IMR-90 (cell line): ENCODE results near the gene FARS2. TPM values are rescaled to one million over a fixed set of nuclear protein-coding genes. Genes with fewer than 3 reads are reported as not detected.

Experiments
- ATAC-seq: fragments of 200-7000 bp; cut with Tn5 transposase; 2 replicates; pipeline ENCODE4 v1.9.1; 2020; ENCODE audit warnings: low read depth, mild to moderate bottlenecking, moderate library complexity
- BruUV-seq: library from RNA; stranded (reverse); fragments of 400-500 nt; replicated peaks from 2 replicates; lab custom pipeline; 2021; lab: Mats Ljungman, UMichigan
- CTCF ChIA-PET: fragments of 300-600 bp; formaldehyde crosslinking; extraction: SDS; loops from one replicate; lab custom pipeline; 2021; ENCODE audit warnings: antibody characterized with exemption; lab: Yijun Ruan, JAX
- POLR2A ChIA-PET: fragments of 300-600 bp; sonication (Branson Sonifier 250); formaldehyde crosslinking; loops from one replicate; lab custom pipeline; 2022; ENCODE audit warnings: antibody characterized with exemption; ENCODE audit not compliant: unreplicated experiment; lab: Charles Lee
- DNase-seq: peaks from one replicate; pipeline ENCODE4 v3.0.0; 2013
- H2AFZ ChIP-seq: replicated peaks from 2 replicates; pipeline ENCODE3; 2013; ENCODE audit warnings: low read length, mild to moderate bottlenecking; ENCODE audit not compliant: poor library complexity
- H2AK5ac ChIP-seq: 2 replicates; pipeline ENCODE4 v1.6.1; 2013; ENCODE audit warnings: low read depth, low read length, inconsistent platforms
- H2AK9ac ChIP-seq: replicated peaks from 2 replicates; pipeline ENCODE3; 2013; ENCODE audit warnings: mild to moderate bottlenecking, low read depth, low read length, moderate library complexity; ENCODE audit not compliant: poor library complexity
- H2BK120ac ChIP-seq: 2 replicates; pipeline ENCODE4 v1.6.1; 2013; ENCODE audit warnings: low read depth, low read length, inconsistent platforms
- H2BK15ac ChIP-seq: 3 replicates; pipeline ENCODE4 v1.6.1; 2013; ENCODE audit warnings: low read depth, low read length, inconsistent platforms
- H2BK20ac ChIP-seq: 2 replicates; pipeline ENCODE4 v1.6.1; 2013; ENCODE audit warnings: low read depth, mild to moderate bottlenecking, inconsistent platforms, low read length, moderate library complexity
- H2BK5ac ChIP-seq: 2 replicates; pipeline ENCODE4 v1.6.1; 2013; ENCODE audit warnings: mild to moderate bottlenecking, low read depth, low read length, inconsistent platforms; ENCODE audit not compliant: poor library complexity, severe bottlenecking
- H3K14ac ChIP-seq: replicated peaks from 2 replicates; pipeline ENCODE4 v1.6.1; 2013; ENCODE audit warnings: low read depth, low read length, inconsistent platforms
- H3K18ac ChIP-seq: 2 replicates; pipeline ENCODE4 v1.6.1; 2013; ENCODE audit warnings: low read depth, low read length, control low read depth
- H3K23ac ChIP-seq: 2 replicates; pipeline ENCODE4 v1.6.1; 2013; ENCODE audit warnings: low read depth, low read length, inconsistent platforms
- H3K27ac ChIP-seq: 2 replicates; pipeline ENCODE4 v1.5.1; 2013; ENCODE audit warnings: mild to moderate bottlenecking, control low read depth, low read length; ENCODE audit not compliant: insufficient read depth
- H3K27me3 ChIP-seq: 2 replicates; pipeline ENCODE4 v1.6.1; 2013; ENCODE audit warnings: low read length; ENCODE audit not compliant: control insufficient read depth, insufficient read depth
- H3K36me3 ChIP-seq: 2 replicates; pipeline ENCODE4 v1.6.1; 2013; ENCODE audit warnings: low read length, mixed read lengths; ENCODE audit not compliant: control insufficient read depth, insufficient read depth
- H3K4ac ChIP-seq: 2 replicates; pipeline ENCODE4 v1.6.1; 2013; ENCODE audit warnings: low read depth, low read length, inconsistent platforms
- H3K4me1 ChIP-seq: 2 replicates; pipeline ENCODE4 v1.6.1; 2013; ENCODE audit warnings: low read length, mixed read lengths; ENCODE audit not compliant: control insufficient read depth, insufficient read depth
- H3K4me2 ChIP-seq: 2 replicates; pipeline ENCODE4 v1.6.1; 2013; ENCODE audit warnings: low read depth, mild to moderate bottlenecking, control low read depth, low read length, moderate library complexity
- H3K4me3 ChIP-seq: 2 replicates; pipeline ENCODE4 v1.5.1; 2013; ENCODE audit warnings: low read depth, mild to moderate bottlenecking, control low read depth, low read length, moderate library complexity; ENCODE audit not compliant: insufficient read depth
- H3K56ac ChIP-seq: 2 replicates; pipeline ENCODE4 v1.6.1; 2013; ENCODE audit warnings: low read length, inconsistent platforms; ENCODE audit not compliant: insufficient read depth; ENCODE audit errors: extremely low read depth
- H3K79me1 ChIP-seq, 2 experiments: 2 replicates each; pipeline ENCODE4 v1.6.1; 2013; ENCODE audit warnings: low read length in 2 of 2, inconsistent platforms in 1 of 2, low read depth in 1 of 2
- H3K9ac ChIP-seq: 2 replicates; pipeline ENCODE4 v1.6.1; 2013; ENCODE audit warnings: low read depth, low read length, control low read depth
- H3K9me1 ChIP-seq: 2 replicates; pipeline ENCODE4 v1.6.1; 2013; ENCODE audit warnings: low read length, inconsistent platforms; ENCODE audit not compliant: insufficient read depth
- H3K9me3 ChIP-seq: 2 replicates; pipeline ENCODE4 v1.6.1; 2013; ENCODE audit warnings: low read length; ENCODE audit not compliant: control insufficient read depth, insufficient read depth
- H4K20me1 ChIP-seq: 2 replicates; pipeline ENCODE4 v1.6.1; 2013; ENCODE audit warnings: low read length, inconsistent platforms; ENCODE audit not compliant: insufficient read depth
- H4K5ac ChIP-seq: 2 replicates; pipeline ENCODE4 v1.6.1; 2013; ENCODE audit warnings: mild to moderate bottlenecking, low read depth, low read length, control low read depth
- H4K8ac ChIP-seq, 2 experiments: 2 replicates each; pipeline ENCODE4 v1.6.1; 2013; ENCODE audit warnings: low read depth in 2 of 2, low read length in 2 of 2, control low read depth in 1 of 2, inconsistent platforms in 1 of 2
- H4K91ac ChIP-seq: 2 replicates; pipeline ENCODE4 v1.6.1; 2013; ENCODE audit warnings: low read depth, low read length, inconsistent platforms; ENCODE audit not compliant: insufficient read depth
- CEBPB ChIP-seq: IDR thresholded peaks from 2 replicates; pipeline ENCODE4 v1.6.1; 2012; ENCODE audit warnings: low read depth, low read length, improper control_type of control experiment
- FOS ChIP-seq: fragments of 150-350 bp; IDR thresholded peaks from 2 replicates; pipeline ENCODE4 v1.6.1; 2016; ENCODE audit warnings: low read depth, low read length
- NFE2L2 ChIP-seq: fragments of 150-350 bp; IDR thresholded peaks from 2 replicates; pipeline ENCODE4 v1.6.1; 2016; ENCODE audit warnings: low read depth, mild to moderate bottlenecking, low read length
- RCOR1 ChIP-seq: IDR thresholded peaks from 2 replicates; pipeline ENCODE4 v1.6.1; 2012; ENCODE audit warnings: mild to moderate bottlenecking, low read length, improper control_type of control experiment; ENCODE audit not compliant: insufficient replicate concordance
- SMC3 ChIP-seq: fragments of 150-350 bp; IDR thresholded peaks from 2 replicates; pipeline ENCODE4 v1.6.1; 2016; ENCODE audit warnings: low read depth, mild to moderate bottlenecking, antibody characterized with exemption, low read length, moderate library complexity
- WGBS, 2 experiments: methylation state at CpG; one replicate each; pipeline versions ENCODE4 v1.1.5 to v1.1.7; 2013; ENCODE audit warnings: missing lambda C conversion rate in 2 of 2; ENCODE audit not compliant: insufficient read length in 1 of 2; ENCODE audit errors: extremely low coverage in 2 of 2; 5-methylcytosine and 5-hydroxymethylcytosine counted together
- dilution Hi-C: fragments of 300-500 bp; cut with HindIII; formaldehyde crosslinking; loops from one replicate; pipeline ENCODE4 v1.14.3; 2018; ENCODE audit warnings: low sequenced_read_pairs; ENCODE audit not compliant: unreplicated experiment
- in situ Hi-C: fragments of 300-500 bp; cut with MboI; formaldehyde crosslinking; loops from 3 replicates; pipeline ENCODE4 v1.14.3; 2019; ENCODE audit warnings: low sequenced_read_pairs, inconsistent platforms, mixed read lengths
- intact Hi-C: fragments of 100-400 bp; cut with micrococcal nuclease; formaldehyde crosslinking; loops from 2 replicates; pipeline ENCODE4 v1.10.0; 2022
- polyA plus RNA-seq, 3 experiments: library from polyadenylated mRNA; depleted of rRNA; stranded (reverse); fragments of >200 nt; gene quantifications; 2 replicates each; pipeline ENCODE4 v1.2.3, GENCODE V29; 2012; ENCODE audit warnings: low replicate concordance in 1 of 3
- total RNA-seq: library from RNA; depleted of rRNA; stranded (reverse); fragments of >200 nt; gene quantifications from 2 replicates; pipeline ENCODE4 v1.2.3, GENCODE V29; 2012
- TF ChIP-seq, protein P1 (sequence below): fragments of 150-350 bp; IDR thresholded peaks from 2 replicates; pipeline ENCODE4 v1.6.1; 2017; ENCODE audit warnings: mild to moderate bottlenecking, antibody characterized with exemption, low read length, low read depth
- TF ChIP-seq, protein P2 (sequence below): conservative IDR thresholded peaks from 2 replicates; pipeline ENCODE4 v1.5.1; 2012; ENCODE audit warnings: mild to moderate bottlenecking, low read depth, low read length, improper control_type of control experiment

FARS2 gene
- total and polyA plus RNA-seq, 2 of the 4 experiments (the other 2 are of a cell fraction), result 12.1 to 28.9 TPM

DNA sequence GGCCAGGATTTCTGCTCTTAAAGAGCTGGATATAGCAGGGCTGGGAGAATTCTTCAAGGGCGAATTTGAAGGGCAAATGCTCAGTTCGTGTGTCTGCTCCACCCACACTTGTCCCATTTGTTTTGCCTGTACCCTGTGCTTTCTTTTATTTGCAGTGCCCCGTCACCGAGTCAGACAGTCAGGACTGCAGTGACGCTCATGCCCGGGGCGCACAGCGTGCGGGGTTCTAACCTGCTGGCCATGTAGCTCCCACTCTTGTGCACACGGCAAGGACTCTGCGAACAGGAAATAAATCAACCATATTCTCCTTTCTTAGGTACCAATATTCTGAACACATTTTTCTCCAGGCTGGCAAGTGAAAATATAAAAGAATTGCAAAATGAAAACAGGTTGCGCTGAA, 18.2 kb upstream of the FARS2 start:
- Histone ChIP-seq H3K27ac (no peak overlapping the region), H4K20me1 (no peaks in the 10 kb centered on the region), H2AFZ (no peak overlapping the region), H3K56ac (no peak overlapping the region), H2BK5ac (no peak overlapping the region), H3K23ac (no peak overlapping the region), H3K4ac (no peak overlapping the region), H3K18ac (no peak overlapping the region), H3K9me3 (no peaks in the 10 kb centered on the region), H2BK15ac (no peak overlapping the region), H4K8ac (no peak overlapping the region), H3K14ac (no peak overlapping the region), H4K91ac (no peak overlapping the region), H3K36me3 (no peaks in the 10 kb centered on the region; the same call in 1 of the 2 replicates), H2BK20ac (no peak overlapping the region), H4K5ac (no peak overlapping the region), H3K4me2 (no peak overlapping the region), H2AK5ac (no peak overlapping the region), H3K9me1 (peaks cover 10% of the 10 kb centered on the region), H3K4me1 (no peaks in the 10 kb centered on the region), H2AK9ac (no peak overlapping the region), H3K79me1 (peaks cover 3 to 21% of the 10 kb centered on the region in 2 experiments), H3K27me3 (no peaks in the 10 kb centered on the region), H3K9ac (no peak overlapping the region), H2BK120ac (no peak overlapping the region), H3K4me3 (no peak overlapping the region)
- no TSS peak for BruUV-seq
- TF ChIP-seq RCOR1, result no peak
- no peak for TF ChIP-seq SMC3
- TF ChIP-seq NFE2L2, result no peak
- TF ChIP-seq, protein P1, sequence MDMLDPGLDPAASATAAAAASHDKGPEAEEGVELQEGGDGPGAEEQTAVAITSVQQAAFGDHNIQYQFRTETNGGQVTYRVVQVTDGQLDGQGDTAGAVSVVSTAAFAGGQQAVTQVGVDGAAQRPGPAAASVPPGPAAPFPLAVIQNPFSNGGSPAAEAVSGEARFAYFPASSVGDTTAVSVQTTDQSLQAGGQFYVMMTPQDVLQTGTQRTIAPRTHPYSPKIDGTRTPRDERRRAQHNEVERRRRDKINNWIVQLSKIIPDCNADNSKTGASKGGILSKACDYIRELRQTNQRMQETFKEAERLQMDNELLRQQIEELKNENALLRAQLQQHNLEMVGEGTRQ, result no peak
- TF ChIP-seq, protein P2, sequence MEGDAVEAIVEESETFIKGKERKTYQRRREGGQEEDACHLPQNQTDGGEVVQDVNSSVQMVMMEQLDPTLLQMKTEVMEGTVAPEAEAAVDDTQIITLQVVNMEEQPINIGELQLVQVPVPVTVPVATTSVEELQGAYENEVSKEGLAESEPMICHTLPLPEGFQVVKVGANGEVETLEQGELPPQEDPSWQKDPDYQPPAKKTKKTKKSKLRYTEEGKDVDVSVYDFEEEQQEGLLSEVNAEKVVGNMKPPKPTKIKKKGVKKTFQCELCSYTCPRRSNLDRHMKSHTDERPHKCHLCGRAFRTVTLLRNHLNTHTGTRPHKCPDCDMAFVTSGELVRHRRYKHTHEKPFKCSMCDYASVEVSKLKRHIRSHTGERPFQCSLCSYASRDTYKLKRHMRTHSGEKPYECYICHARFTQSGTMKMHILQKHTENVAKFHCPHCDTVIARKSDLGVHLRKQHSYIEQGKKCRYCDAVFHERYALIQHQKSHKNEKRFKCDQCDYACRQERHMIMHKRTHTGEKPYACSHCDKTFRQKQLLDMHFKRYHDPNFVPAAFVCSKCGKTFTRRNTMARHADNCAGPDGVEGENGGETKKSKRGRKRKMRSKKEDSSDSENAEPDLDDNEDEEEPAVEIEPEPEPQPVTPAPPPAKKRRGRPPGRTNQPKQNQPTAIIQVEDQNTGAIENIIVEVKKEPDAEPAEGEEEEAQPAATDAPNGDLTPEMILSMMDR, result no peak
- no peak for TF ChIP-seq CEBPB
- TF ChIP-seq FOS, result no peak
- intact Hi-C loops (no loop called here), in situ Hi-C loops (no loop called here), dilution Hi-C loops (no loop called here)
- WGBS, 2 experiments, result 80% methylated on average over 1 of the region's 12 CpGs; no CpG with 5 or more reads in 1 of the 2 experiments
- ChIA-PET CTCF (no interaction called here), POLR2A (no interaction called here)
- DNase-seq, result no peak
- no peak for ATAC-seq
